GM21825 (cell line): ENCODE results near the gene TBC1D14.
"Not testable (repeated sequence)": the region's sequence is repeated elsewhere in the genome, so short reads cannot be mapped to it uniquely, and the experiment has no call there.

Experiments
- ATAC-seq: cut with Tn5 transposase; IDR thresholded peaks from one replicate; pipeline ENCODE4 v1.9.1; 2021; ENCODE audit warnings: mild to moderate bottlenecking, moderate library complexity; ENCODE audit not compliant: unreplicated experiment

TBC1D14 gene

GRCh38 chr4:6908432-6909112 lies 1.1 kb upstream of the TBC1D14 start:
- ATAC-seq: no peak

- peak; percentile 21 for ATAC-seq
These were observed 329 bp downstream of the TBC1D14 start for GRCh38 chr4:6909970-6910339.

- no peak for ATAC-seq
These were observed 824 bp downstream of the TBC1D14 start for GRCh38 chr4:6910340-6910959.

GRCh38 chr4:6910960-6911874 lies 1.6 kb downstream of the TBC1D14 start:
- ATAC-seq: no peak

DNA sequence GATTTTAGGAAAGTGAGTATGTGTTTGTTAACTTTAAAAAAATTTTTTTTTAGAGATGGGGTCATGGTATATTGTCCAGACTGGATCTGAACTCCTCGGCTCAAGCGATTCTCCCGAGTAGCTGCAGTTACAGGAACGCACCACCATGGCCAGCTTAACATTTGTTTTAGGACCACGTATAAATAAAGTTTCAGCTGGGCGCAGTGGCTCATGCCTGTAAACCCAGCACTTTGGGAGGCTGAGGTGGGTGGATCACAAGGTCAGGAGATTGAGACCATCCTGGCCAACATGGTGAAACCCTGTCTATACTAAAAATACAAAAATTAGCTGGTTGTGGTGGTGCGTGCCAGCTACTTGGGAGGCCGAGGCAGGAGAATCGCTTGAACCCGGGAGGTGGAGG lies 2.3 kb downstream of the TBC1D14 start:
- ATAC-seq: not testable (repeated sequence)

DNA sequence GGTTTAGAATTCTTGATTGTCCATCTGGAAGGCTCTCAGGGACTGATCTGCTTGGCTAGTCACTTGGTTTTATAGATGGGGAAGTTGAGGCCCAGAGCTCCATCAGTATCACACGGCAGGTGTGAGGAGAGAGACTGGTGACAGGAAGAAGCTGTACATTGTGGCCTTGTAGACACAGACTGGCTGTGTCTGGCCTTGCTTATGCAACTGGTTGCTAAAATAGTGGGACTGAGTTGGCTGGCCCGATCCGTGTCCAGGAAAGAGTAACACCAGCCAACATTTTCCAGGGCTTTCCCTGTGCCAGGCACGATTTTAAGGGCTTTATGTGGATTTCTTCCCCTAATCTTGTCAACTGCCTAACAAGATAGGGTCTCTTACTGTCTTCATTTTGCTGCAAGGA lies 2.8 kb downstream of the TBC1D14 start:
- no peak for ATAC-seq

GRCh38 chr4:6913350-6913905 lies 3.8 kb downstream of the TBC1D14 start:
- ATAC-seq: no peak

- no peak for ATAC-seq
These were observed 4.8 kb downstream of the TBC1D14 start for GRCh38 chr4:6914448-6914847.

GRCh38 chr4:6915041-6916005 lies 5.7 kb downstream of the TBC1D14 start:
- no peak for ATAC-seq

DNA sequence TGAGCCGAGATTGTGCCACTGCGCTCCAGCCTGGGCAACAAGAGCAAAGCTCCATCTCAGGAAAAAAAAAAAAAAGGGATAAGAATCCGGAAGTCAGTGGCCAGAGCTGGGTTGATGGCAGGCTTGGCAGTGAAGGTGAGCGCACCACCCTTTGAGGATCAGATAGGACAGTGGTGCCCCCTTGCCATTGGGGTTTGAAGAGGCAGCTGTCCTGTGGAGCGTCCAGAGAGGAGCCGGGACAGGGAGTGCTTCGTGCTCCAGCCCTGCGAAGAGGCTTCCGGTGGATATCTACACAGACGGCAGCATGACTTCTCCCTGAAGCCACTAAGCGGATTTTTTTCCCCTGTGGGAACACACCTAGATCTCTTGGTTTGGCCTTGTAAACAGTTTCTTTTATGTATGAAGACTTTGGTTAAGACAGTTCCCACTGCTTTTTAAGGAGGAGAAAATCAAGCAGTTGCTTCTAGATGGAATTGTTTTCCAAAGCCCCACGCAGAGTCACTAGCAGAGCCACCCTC lies 6.5 kb downstream of the TBC1D14 start:
- no peak for ATAC-seq

DNA sequence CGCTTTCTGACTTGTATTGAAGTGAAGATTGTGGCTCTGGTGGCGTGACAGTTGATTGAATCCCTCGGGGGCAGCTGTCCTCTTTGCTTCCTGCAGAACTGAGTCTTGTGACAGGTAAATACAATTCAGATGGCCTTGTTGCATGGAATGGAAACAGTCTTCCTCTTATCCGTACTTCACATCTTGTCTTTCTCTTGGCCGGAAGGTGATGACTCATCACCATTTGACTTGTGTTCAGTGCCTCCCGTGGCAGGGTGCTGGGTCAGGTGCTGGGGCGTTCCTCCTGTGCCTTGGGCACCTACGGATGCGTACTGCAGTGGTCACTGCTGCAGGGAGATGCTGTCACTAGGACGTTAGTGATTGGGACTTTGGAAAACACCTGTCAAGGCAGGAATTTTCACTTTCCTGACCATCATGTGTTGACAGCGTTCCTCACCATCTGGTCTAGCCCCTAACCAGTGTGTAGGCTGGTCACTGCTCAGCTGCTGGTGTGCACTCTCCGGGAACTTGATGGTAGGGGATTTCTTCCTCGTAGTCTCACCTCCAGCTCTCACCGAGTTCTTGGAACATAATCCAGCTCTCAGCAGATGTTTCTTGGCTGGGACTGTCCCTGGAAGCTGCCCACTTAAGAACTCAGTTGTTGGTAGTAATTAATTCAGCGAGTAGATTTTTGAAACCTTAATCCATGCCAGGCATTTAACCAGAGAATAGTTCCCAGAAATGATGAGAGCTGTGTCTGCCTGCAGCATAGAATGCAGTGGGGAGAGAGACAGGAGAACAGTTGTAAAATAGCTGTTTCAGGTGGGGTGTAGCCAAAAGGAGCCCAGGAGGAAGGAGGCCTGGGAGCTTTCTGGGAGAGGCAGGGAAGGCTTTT lies 7.2 kb downstream of the TBC1D14 start:
- ATAC-seq: no peak

DNA sequence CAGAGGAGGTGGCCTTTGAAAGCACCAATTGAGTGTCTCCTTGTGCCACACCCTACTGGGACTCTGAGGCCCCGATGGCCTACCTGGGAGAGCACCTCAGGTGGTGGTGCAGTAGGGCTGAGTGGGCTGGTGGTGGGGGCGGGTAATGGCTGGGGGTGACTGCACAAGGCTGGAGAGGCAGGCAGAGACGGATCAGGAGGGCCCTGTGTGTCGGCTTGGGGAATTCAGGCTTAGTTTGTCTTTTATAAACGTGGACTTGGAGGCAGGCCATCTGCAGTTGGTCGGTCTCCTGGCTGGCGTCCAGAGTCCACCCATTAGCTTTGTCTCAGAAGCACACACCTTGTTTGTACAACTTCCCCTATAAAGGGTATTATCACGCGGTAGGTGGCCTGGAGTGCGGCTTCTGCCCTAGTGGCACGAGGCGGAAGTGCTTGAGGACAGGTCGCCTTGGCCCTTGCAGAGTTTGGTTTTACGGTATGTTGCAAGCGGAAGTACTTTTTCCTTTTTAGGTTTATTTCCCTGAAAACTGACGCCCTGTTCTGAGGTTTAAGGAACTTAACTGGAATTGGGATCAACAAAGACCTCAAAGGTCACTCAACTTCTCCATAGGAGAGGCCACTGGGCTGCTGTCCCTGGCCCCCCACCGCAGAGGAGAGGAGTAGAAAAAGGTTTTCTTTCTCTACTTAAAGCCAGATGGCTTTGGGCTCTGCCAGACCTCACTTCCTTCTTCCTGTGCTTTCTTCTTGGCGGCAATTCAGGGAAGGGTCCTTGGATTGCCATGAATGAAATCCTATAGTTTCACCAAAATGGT lies 8.0 kb downstream of the TBC1D14 start:
- ATAC-seq: peak; percentile 62

DNA sequence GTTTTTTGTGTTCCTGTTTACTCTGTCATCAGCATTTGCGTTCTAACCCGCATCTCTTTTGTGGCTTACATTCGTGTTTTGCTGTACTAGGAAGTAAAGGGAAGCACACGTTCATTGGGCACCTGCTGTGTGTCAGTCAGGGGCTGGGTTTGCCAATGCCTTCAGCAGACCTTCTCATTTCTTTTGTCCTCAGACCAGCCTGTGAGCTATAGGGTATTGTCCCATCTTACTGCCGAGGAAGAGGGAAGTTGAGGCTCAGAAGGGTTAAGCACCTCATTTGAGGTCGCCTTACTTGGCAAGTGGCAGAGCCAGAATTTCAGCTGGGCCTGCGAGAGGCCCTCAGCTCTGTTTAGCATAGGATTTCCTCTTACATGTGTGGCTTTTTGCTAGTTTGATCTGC lies 8.7 kb downstream of the TBC1D14 start:
- no peak for ATAC-seq

DNA sequence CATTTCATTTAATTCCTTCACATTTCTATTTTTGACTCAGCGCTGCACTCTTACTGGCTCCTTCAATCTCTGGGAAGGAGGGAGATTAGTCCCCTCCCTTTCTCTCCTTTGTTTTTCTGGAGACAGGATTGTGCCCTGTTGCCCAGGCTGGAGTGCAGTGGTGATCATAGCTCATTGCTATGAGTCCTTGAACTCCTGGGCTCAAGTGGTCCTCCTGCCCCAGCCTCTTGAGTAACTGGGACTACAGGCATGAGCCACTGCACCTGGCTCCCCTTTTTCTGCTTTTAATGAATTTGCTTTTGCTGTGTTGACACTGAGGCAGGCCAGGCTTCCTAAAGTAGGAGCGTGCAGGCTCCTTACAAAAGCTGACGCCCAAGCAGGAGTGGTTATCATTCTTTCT lies 10.5 kb downstream of the TBC1D14 start:
- ATAC-seq: no peak

DNA sequence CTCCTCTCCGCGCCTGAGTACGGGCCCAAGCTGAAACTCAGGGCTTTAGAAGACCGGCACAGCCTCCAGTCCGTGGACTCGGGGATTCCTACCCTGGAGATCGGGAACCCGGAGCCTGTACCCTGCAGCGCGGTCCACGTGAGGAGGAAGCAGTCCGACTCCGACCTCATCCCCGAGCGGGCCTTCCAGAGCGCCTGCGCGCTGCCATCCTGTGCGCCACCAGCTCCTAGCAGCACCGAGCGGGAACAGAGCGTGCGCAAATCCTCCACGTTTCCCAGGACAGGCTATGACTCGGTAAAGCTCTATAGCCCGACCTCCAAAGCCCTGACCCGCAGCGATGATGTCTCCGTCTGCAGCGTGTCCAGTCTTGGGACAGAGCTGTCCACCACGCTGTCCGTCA lies 13.9 kb downstream of the TBC1D14 start:
- no peak for ATAC-seq

- no peak for ATAC-seq
These were observed 14.7 kb downstream of the TBC1D14 start for GRCh38 chr4:6924361-6924779.

- no peak for ATAC-seq
These were observed 15.8 kb downstream of the TBC1D14 start for GRCh38 chr4:6925357-6925836.

- no peak for ATAC-seq
These were observed 16.5 kb downstream of the TBC1D14 start for GRCh38 chr4:6926081-6926480.
